B cell (primary cell): ENCODE data around the gene ZNF91.

Experiments used
- EZH2 ChIP-seq: IDR thresholded peaks from 2 replicates; pipeline ENCODE4 v1.6.1; 2012; ENCODE audit warnings: borderline replicate concordance, low read depth, mild to moderate bottlenecking, moderate library complexity, low read length; ENCODE audit not compliant: insufficient read depth, poor library complexity, severe bottlenecking
- TF ChIP-seq, protein P1 (sequence below): fragments of 200-600 bp; IDR thresholded peaks from one replicate; pipeline ENCODE4 v1.8.0; 2022; ENCODE audit warnings: antibody characterized with exemption, mild to moderate bottlenecking

DNA sequence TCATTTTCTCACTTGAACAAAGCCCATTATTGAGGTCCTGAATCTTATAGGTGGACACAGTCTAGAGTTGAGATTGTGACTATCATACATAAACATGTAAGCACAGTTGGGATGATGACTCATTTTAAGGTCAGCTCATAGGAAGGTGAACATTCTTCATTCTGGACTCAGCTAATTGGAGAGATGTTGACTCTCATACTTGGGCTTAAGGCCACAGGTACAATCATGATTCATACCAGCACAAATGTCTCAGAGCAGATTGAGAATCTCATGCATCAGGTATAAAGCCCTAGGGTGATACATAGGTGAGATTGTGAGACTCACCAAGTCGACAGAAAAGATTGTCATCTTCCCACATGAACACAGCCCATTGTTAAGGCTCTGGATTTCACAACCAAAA lies 82.8 kb downstream of the ZNF91 start:
- TF ChIP-seq, protein P1, sequence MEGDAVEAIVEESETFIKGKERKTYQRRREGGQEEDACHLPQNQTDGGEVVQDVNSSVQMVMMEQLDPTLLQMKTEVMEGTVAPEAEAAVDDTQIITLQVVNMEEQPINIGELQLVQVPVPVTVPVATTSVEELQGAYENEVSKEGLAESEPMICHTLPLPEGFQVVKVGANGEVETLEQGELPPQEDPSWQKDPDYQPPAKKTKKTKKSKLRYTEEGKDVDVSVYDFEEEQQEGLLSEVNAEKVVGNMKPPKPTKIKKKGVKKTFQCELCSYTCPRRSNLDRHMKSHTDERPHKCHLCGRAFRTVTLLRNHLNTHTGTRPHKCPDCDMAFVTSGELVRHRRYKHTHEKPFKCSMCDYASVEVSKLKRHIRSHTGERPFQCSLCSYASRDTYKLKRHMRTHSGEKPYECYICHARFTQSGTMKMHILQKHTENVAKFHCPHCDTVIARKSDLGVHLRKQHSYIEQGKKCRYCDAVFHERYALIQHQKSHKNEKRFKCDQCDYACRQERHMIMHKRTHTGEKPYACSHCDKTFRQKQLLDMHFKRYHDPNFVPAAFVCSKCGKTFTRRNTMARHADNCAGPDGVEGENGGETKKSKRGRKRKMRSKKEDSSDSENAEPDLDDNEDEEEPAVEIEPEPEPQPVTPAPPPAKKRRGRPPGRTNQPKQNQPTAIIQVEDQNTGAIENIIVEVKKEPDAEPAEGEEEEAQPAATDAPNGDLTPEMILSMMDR = no peak
- TF ChIP-seq EZH2 = no peak
